ENCODE data around the gene COL17A1.

DNA sequence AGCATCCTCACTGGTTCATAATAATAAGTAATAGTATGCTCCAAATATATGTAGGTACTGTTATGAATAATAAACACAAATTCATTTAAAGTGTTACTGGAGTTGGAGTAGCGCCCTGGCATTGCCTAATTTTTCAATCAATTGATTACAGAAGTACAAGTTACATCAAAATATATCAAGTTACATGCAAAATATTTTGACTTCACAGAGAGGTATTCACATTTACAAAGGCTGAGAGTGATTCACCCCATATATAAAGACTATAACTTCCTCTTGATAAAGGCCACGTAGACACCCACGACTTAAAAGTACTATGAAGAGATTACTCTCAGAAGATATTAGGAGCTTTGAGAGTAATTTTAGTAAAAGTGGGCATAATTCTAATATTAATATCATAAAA is 13.6 kb upstream of the COL17A1 start:
- TF ChIP-seq EP300 (IDR thresholded peaks at IDR 0.05) = no peak
- TF ChIP-seq, protein P1, sequence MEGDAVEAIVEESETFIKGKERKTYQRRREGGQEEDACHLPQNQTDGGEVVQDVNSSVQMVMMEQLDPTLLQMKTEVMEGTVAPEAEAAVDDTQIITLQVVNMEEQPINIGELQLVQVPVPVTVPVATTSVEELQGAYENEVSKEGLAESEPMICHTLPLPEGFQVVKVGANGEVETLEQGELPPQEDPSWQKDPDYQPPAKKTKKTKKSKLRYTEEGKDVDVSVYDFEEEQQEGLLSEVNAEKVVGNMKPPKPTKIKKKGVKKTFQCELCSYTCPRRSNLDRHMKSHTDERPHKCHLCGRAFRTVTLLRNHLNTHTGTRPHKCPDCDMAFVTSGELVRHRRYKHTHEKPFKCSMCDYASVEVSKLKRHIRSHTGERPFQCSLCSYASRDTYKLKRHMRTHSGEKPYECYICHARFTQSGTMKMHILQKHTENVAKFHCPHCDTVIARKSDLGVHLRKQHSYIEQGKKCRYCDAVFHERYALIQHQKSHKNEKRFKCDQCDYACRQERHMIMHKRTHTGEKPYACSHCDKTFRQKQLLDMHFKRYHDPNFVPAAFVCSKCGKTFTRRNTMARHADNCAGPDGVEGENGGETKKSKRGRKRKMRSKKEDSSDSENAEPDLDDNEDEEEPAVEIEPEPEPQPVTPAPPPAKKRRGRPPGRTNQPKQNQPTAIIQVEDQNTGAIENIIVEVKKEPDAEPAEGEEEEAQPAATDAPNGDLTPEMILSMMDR (IDR thresholded peaks at IDR 0.05) = no peak
